Ascending aorta (tissue), 2 donors: ENCODE measurements around the gene CCDC172. TPM values are rescaled to one million over a fixed set of nuclear protein-coding genes. Genes with fewer than 3 reads are reported as not detected.

ENCODE experiments used
- DNase-seq, 2 donors: peaks; one replicate each; pipeline ENCODE4 v3.0.0-alpha.2; 2019; ENCODE audit warnings: low spot score in 2 of 2
- H3K27ac ChIP-seq, 2 donors: fragments of 200-600 bp; sonication (generic); one replicate each; pipeline ENCODE4 v1.5.1; 2016 to 2017; ENCODE audit warnings: mild to moderate bottlenecking in 1 of 2
- H3K27me3 ChIP-seq: fragments of 200-600 bp; sonication (generic); one replicate; pipeline ENCODE4 v1.5.1; 2017
- H3K36me3 ChIP-seq, 2 donors: fragments of 200-600 bp; sonication (generic); one replicate each; pipeline ENCODE4 v1.5.1; 2016
- H3K4me1 ChIP-seq, 2 donors: fragments of 200-600 bp; sonication (generic); one replicate each; pipeline ENCODE4 v1.5.1; 2016 to 2017; ENCODE audit warnings: mild to moderate bottlenecking in 1 of 2
- H3K4me3 ChIP-seq, 2 donors: fragments of 200-600 bp; sonication (generic); one replicate each; pipeline ENCODE4 v1.5.1; 2016 to 2017; ENCODE audit warnings: mild to moderate bottlenecking in 1 of 2
- H3K9me3 ChIP-seq, 2 donors: fragments of 200-600 bp; sonication (generic); one replicate each; pipeline ENCODE4 v1.5.1; 2016
- intact Hi-C: fragments of 100-400 bp; cut with DNase I; formaldehyde crosslinking; loops from one replicate; pipeline ENCODE4 v1.15.1; 2023
- total RNA-seq: library from RNA; depleted of rRNA; stranded (reverse); fragments of >200 nt; gene quantifications from one replicate; pipeline ENCODE4 v1.1.0, GENCODE V29; 2016
- TF ChIP-seq, protein P1 (sequence below), 3 experiments: fragments of 200-600 bp in 2 of 3; fragments of 450-650 bp in 1 of 3; sonication (generic) in 2 of 3; IDR thresholded peaks; one replicate each; pipeline ENCODE4 v1.5.1; 2016 to 2019; ENCODE audit warnings: antibody characterized with exemption in 3 of 3, mild to moderate bottlenecking in 1 of 3, moderate library complexity in 1 of 3

CCDC172 gene
- total RNA-seq, 1 donor from 2014 or later, result not detected

DNA sequence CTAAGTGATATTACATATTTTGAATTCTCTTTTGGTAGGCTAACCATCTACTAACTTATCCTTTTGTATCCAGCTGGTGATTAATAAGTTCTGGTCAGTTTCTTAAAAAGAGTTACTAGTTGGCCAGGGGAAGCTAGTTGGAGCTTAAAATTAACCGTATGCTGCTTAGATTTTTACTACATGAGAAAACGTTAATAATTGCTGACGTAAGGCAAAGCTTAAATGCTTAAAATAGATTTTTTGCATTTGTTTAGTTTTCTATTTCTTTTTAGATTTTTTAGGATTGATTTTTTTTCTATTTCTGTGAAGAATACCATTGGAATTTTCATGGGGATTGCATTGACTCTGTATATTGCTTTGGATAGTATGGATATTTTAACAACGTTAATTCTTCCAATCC is 32.6 kb downstream of the CCDC172 start:
- Histone ChIP-seq H3K9me3 (no peaks in the 10 kb centered on the region), H3K27ac (no peak overlapping the region), H3K27me3 (no peaks in the 10 kb centered on the region), H3K4me3 (no peak overlapping the region), H3K36me3 (no peaks in the 10 kb centered on the region), H3K4me1 (no peaks in the 10 kb centered on the region)
- intact Hi-C loops, result no loop called here
- TF ChIP-seq, protein P1, sequence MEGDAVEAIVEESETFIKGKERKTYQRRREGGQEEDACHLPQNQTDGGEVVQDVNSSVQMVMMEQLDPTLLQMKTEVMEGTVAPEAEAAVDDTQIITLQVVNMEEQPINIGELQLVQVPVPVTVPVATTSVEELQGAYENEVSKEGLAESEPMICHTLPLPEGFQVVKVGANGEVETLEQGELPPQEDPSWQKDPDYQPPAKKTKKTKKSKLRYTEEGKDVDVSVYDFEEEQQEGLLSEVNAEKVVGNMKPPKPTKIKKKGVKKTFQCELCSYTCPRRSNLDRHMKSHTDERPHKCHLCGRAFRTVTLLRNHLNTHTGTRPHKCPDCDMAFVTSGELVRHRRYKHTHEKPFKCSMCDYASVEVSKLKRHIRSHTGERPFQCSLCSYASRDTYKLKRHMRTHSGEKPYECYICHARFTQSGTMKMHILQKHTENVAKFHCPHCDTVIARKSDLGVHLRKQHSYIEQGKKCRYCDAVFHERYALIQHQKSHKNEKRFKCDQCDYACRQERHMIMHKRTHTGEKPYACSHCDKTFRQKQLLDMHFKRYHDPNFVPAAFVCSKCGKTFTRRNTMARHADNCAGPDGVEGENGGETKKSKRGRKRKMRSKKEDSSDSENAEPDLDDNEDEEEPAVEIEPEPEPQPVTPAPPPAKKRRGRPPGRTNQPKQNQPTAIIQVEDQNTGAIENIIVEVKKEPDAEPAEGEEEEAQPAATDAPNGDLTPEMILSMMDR (IDR thresholded peaks at IDR 0.05), result no peak
- no peak for DNase-seq

DNA sequence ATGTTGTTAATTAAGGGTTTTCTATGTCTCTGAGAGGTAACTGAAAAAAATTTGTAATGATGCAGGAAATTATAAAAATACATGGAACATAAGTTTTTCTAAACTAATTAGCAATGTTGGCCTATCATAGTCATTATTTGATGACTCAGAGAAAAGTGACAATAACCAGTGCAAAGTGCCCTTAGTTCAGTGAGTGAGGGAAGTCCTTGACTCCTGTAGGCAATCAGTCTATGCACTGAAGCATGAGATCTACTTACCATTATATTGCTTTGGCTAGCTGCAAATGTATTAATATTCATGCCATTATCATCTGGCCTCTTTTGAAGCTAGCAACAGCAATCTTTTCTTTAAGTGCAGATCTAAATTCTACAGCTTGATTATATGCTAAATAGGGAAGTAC is 40.6 kb downstream of the CCDC172 start:
- intact Hi-C loops, result no loop called here
- Histone ChIP-seq H3K36me3 (no peaks in the 10 kb centered on the region), H3K4me1 (no peaks in the 10 kb centered on the region), H3K9me3 (no peaks in the 10 kb centered on the region), H3K27ac (no peak overlapping the region), H3K4me3 (no peak overlapping the region), H3K27me3 (no peaks in the 10 kb centered on the region)
- TF ChIP-seq, protein P1 (IDR thresholded peaks at IDR 0.05), result no peak
- DNase-seq, result no peak

- TF ChIP-seq, protein P1 (IDR thresholded peaks at IDR 0.05), result no peak
- intact Hi-C loops, result no loop called here
- Histone ChIP-seq H3K4me1 (no peaks in the 10 kb centered on the region), H3K36me3 (no peaks in the 10 kb centered on the region), H3K9me3 (no peaks in the 10 kb centered on the region), H3K4me3 (no peak overlapping the region), H3K27me3 (no peaks in the 10 kb centered on the region), H3K27ac (no peak overlapping the region)
- no peak for DNase-seq
These were observed 47.5 kb downstream of the CCDC172 start for GRCh38 chr10:116371737-116372136.

- no peaks in the 10 kb centered on the region for H3K4me1 ChIP-seq
- no peak overlapping the region for H3K4me3 ChIP-seq
- no peaks in the 10 kb centered on the region for H3K27me3 ChIP-seq
- TF ChIP-seq, protein P1 (IDR thresholded peaks at IDR 0.05), result no peak
- intact Hi-C loops, result loop anchor here (10.0 kb wide), 3 partner anchors 677 to 1237 kb away; no protein-coding TSS in a partner anchor
- DNase-seq, result no peak
- H3K27ac ChIP-seq, result no peak overlapping the region
- H3K9me3 ChIP-seq, result no peaks in the 10 kb centered on the region
- H3K36me3 ChIP-seq, result no peaks in the 10 kb centered on the region
These were observed 58.0 kb downstream of the CCDC172 start for GRCh38 chr10:116382290-116382689.

GRCh38 chr10:116385311-116385710 is 61.1 kb downstream of the CCDC172 start:
- no peaks in the 10 kb centered on the region for H3K27me3 ChIP-seq
- no peaks in the 10 kb centered on the region for H3K9me3 ChIP-seq
- H3K27ac ChIP-seq, result no peak overlapping the region
- DNase-seq, result no peak
- no peaks in the 10 kb centered on the region for H3K4me1 ChIP-seq
- intact Hi-C loops, result loop anchor here (10.0 kb wide), 3 partner anchors 681 to 1241 kb away; no protein-coding TSS in a partner anchor
- no peaks in the 10 kb centered on the region for H3K36me3 ChIP-seq
- TF ChIP-seq, protein P1 (IDR thresholded peaks at IDR 0.05), result no peak
- no peak overlapping the region for H3K4me3 ChIP-seq
